Endothelial cell of umbilical vein (primary cell): ENCODE measurements around the gene KLHL30. TPM values are rescaled to one million over a fixed set of nuclear protein-coding genes. Genes with fewer than 3 reads are reported as not detected.

Experiments
- BruUV-seq: library from RNA; stranded (reverse); fragments of 400-500 nt; replicated peaks from 2 replicates; lab custom pipeline; 2021; lab: Mats Ljungman, UMichigan
- CTCF ChIA-PET: fragments of 300-600, 350-600 bp; sonication (Branson Sonifier 250); formaldehyde crosslinking; loops from one replicate; lab custom pipeline; 2021; ENCODE audit warnings: antibody characterized with exemption, inconsistent platforms; lab: Charles Lee
- POLR2A ChIA-PET: fragments of 300-600, 350-600 bp; sonication (Branson Sonifier 250); formaldehyde crosslinking; loops from one replicate; lab custom pipeline; 2021; ENCODE audit warnings: antibody characterized with exemption, inconsistent platforms; lab: Charles Lee
- DNase-seq: peaks from one replicate; pipeline ENCODE4 v3.0.0-alpha.2; 2011; ENCODE audit warnings: low read depth, low spot score
- FAIRE-seq: peaks from 2 replicates; lab custom pipeline; 2011; peaks lifted over from hg19 to GRCh38; lab: Jason Lieb, UNC
- H2AFZ ChIP-seq: 2 replicates; pipeline ENCODE4 v1.6.0; 2012; ENCODE audit warnings: low read depth, low read length, control low read depth, inconsistent platforms
- H3K27ac ChIP-seq: 2 replicates; pipeline ENCODE4 v1.5.1; 2011; ENCODE audit warnings: low read depth, mild to moderate bottlenecking, control low read depth, low read length, moderate library complexity; ENCODE audit not compliant: insufficient read depth
- H3K27me3 ChIP-seq, 2 experiments: 2 replicates each; pipeline versions ENCODE4 v1.6.0 to v1.6.1; 2011; ENCODE audit warnings: low read length in 2 of 2, mixed read lengths in 1 of 2; ENCODE audit not compliant: control insufficient read depth in 2 of 2, insufficient read depth in 2 of 2
- H3K36me3 ChIP-seq, 2 experiments: 2 replicates in 1 of 2; 3 replicates in 1 of 2; pipeline ENCODE4 v1.5.1; 2011; ENCODE audit warnings: low read length in 2 of 2, mild to moderate bottlenecking in 1 of 2, moderate library complexity in 1 of 2; ENCODE audit not compliant: control insufficient read depth in 2 of 2, insufficient read depth in 2 of 2; ENCODE audit errors: extremely low read depth in 1 of 2
- H3K4me1 ChIP-seq: 3 replicates; pipeline ENCODE4 v1.5.1; 2011; ENCODE audit warnings: mild to moderate bottlenecking, low read length; ENCODE audit not compliant: control insufficient read depth, insufficient read depth; ENCODE audit errors: extremely low read depth
- H3K4me2 ChIP-seq: 2 replicates; pipeline ENCODE4 v1.6.1; 2011; ENCODE audit warnings: low read length, control low read depth, mixed read lengths; ENCODE audit not compliant: insufficient read depth
- H3K4me3 ChIP-seq, 3 experiments: fragments of 200-600 bp in 1 of 3; sonication (generic), shearing (Covaris generic) in 1 of 3; replicated peaks in 1 of 3; 2 replicates each; pipeline ENCODE4 v1.5.1; 2011 to 2016; ENCODE audit warnings: control low read depth in 3 of 3, low read length in 3 of 3, mild to moderate bottlenecking in 2 of 3, inconsistent platforms in 1 of 3, low read depth in 1 of 3, moderate library complexity in 1 of 3; ENCODE audit not compliant: insufficient read depth in 1 of 3
- H3K79me2 ChIP-seq: 2 replicates; pipeline ENCODE4 v1.6.0; 2012; ENCODE audit warnings: low read length, inconsistent platforms; ENCODE audit not compliant: control insufficient read depth, insufficient read depth
- H3K9ac ChIP-seq: replicated peaks from 2 replicates; pipeline ENCODE3; 2011; ENCODE audit warnings: low read length, control low read depth; ENCODE audit not compliant: insufficient read depth; ENCODE audit errors: extremely low read depth
- H3K9me1 ChIP-seq: replicated peaks from 3 replicates; pipeline ENCODE4 v1.6.0; 2011; ENCODE audit warnings: mild to moderate bottlenecking, low read length; ENCODE audit not compliant: control insufficient read depth, insufficient read depth; ENCODE audit errors: extremely low read depth
- H3K9me3 ChIP-seq: replicated peaks from 2 replicates; pipeline ENCODE4 v1.5.1; 2012; ENCODE audit warnings: low read length, inconsistent platforms; ENCODE audit not compliant: control insufficient read depth, insufficient read depth
- H4K20me1 ChIP-seq: replicated peaks from 2 replicates; pipeline ENCODE3; 2011; ENCODE audit warnings: mild to moderate bottlenecking, low read length; ENCODE audit not compliant: control insufficient read depth, insufficient read depth; ENCODE audit errors: extremely low read depth
- EZH2 ChIP-seq: IDR thresholded peaks from 2 replicates; pipeline ENCODE4 v1.6.1; 2012; ENCODE audit warnings: borderline replicate concordance, low read depth, mild to moderate bottlenecking, moderate library complexity, low read length, inconsistent platforms; ENCODE audit not compliant: severe bottlenecking
- FOS ChIP-seq: IDR thresholded peaks from 2 replicates; pipeline ENCODE4 v1.6.1; 2011; ENCODE audit warnings: mild to moderate bottlenecking, low read length, moderate library complexity, borderline replicate concordance; ENCODE audit not compliant: insufficient read depth
- GATA2 ChIP-seq: IDR thresholded peaks from 2 replicates; pipeline ENCODE4 v1.7.0; 2011; ENCODE audit warnings: low read depth, mild to moderate bottlenecking, moderate library complexity, mixed read lengths, low read length; ENCODE audit not compliant: insufficient read length, insufficient read depth
- JUN ChIP-seq: IDR thresholded peaks from 2 replicates; pipeline ENCODE4 v1.6.1; 2011; ENCODE audit warnings: borderline replicate concordance, low read depth; ENCODE audit not compliant: insufficient read length, insufficient read depth
- MYC ChIP-seq: IDR thresholded peaks from one replicate; pipeline ENCODE4 v1.6.1; 2011; ENCODE audit warnings: mild to moderate bottlenecking, low read depth, low read length
- POLR2A ChIP-seq: IDR thresholded peaks from 2 replicates; pipeline ENCODE4 v1.6.1; 2012; ENCODE audit warnings: low read depth, mild to moderate bottlenecking, control low read depth, low read length
- POLR2AphosphoS5 ChIP-seq: IDR thresholded peaks from 2 replicates; pipeline ENCODE4 v1.6.1; 2012; ENCODE audit warnings: low read depth, mild to moderate bottlenecking, control low read depth, low read length, moderate library complexity; ENCODE audit not compliant: insufficient read depth
- dilution Hi-C: fragments of 300-500 bp; cut with MboI; formaldehyde crosslinking; loops from one replicate; pipeline ENCODE4 v1.15.0; 2019; ENCODE audit warnings: low sequenced_read_pairs; ENCODE audit not compliant: extremely low pct_ligation_motif_present
- intact Hi-C: fragments of 100-400 bp; cut with micrococcal nuclease; formaldehyde crosslinking; loops from one replicate; pipeline ENCODE4 v1.10.0; 2022
- polyA plus RNA-seq, 4 experiments: library from polyadenylated mRNA; depleted of rRNA in 3 of 4; stranded (reverse) in 3 of 4; unstranded in 1 of 4; fragments of >200 nt; gene quantifications; 2 replicates each; pipeline versions ENCODE4 v1.2.1 to v1.2.3, GENCODE V29; 2011 to 2012; ENCODE audit warnings: missing spikeins in 1 of 4
- total RNA-seq: library from RNA; stranded (reverse); gene quantifications from 2 replicates; pipeline ENCODE4 v1.2.3, GENCODE V29; 2021
- TF ChIP-seq, protein P1 (sequence below): IDR thresholded peaks from 2 replicates; pipeline ENCODE4 v1.6.1; 2011; ENCODE audit not compliant: insufficient read depth, insufficient read length
- TF ChIP-seq, protein P2 (sequence below), 2 donors: IDR thresholded peaks; 1 replicate in 1 of 2; 2 replicates in 1 of 2; pipeline ENCODE4 v1.5.1; 2011; ENCODE audit warnings: low read length in 2 of 2, mild to moderate bottlenecking in 2 of 2, moderate library complexity in 2 of 2, control low read depth in 1 of 2, inconsistent platforms in 1 of 2, low read depth in 1 of 2; ENCODE audit not compliant: insufficient read depth in 1 of 2; ENCODE audit errors: extremely low read depth in 1 of 2

Gene KLHL30
- total and polyA plus RNA-seq, 2 donors (not counting 3 experiments of a cell fraction or from before 2014, with no cell fraction given) = not detected

- no peak for DNase-seq
- TF ChIP-seq, protein P1, sequence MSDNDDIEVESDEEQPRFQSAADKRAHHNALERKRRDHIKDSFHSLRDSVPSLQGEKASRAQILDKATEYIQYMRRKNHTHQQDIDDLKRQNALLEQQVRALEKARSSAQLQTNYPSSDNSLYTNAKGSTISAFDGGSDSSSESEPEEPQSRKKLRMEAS = no peak
- no peak for TF ChIP-seq FOS
- no peak for TF ChIP-seq JUN
- no peak for TF ChIP-seq MYC
- TF ChIP-seq GATA2 = no peak
- TF ChIP-seq, protein P2, sequence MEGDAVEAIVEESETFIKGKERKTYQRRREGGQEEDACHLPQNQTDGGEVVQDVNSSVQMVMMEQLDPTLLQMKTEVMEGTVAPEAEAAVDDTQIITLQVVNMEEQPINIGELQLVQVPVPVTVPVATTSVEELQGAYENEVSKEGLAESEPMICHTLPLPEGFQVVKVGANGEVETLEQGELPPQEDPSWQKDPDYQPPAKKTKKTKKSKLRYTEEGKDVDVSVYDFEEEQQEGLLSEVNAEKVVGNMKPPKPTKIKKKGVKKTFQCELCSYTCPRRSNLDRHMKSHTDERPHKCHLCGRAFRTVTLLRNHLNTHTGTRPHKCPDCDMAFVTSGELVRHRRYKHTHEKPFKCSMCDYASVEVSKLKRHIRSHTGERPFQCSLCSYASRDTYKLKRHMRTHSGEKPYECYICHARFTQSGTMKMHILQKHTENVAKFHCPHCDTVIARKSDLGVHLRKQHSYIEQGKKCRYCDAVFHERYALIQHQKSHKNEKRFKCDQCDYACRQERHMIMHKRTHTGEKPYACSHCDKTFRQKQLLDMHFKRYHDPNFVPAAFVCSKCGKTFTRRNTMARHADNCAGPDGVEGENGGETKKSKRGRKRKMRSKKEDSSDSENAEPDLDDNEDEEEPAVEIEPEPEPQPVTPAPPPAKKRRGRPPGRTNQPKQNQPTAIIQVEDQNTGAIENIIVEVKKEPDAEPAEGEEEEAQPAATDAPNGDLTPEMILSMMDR (IDR thresholded peaks at IDR 0.05; ENCODE audit: extremely low read depth in 1 of 2, insufficient read depth in 1 of 2, low read depth in 1 of 2, low read length in 2 of 2) = no peak
- no peak for TF ChIP-seq POLR2AphosphoS5
- TF ChIP-seq POLR2A = no peak
- TF ChIP-seq EZH2 = no peak
- intact Hi-C loops = no loop called here
- dilution Hi-C loops = no loop called here
- Histone ChIP-seq H3K4me1 (no peaks in the 10 kb centered on the region), H4K20me1 (no peaks in the 10 kb centered on the region), H3K4me3 (no peak overlapping the region), H3K79me2 (no peaks in the 10 kb centered on the region), H2AFZ (no peak overlapping the region), H3K4me2 (no peak overlapping the region), H3K9ac (no peak overlapping the region), H3K9me1 (no peaks in the 10 kb centered on the region), H3K27ac (no peak overlapping the region), H3K27me3 (no peaks in the 10 kb centered on the region), H3K9me3 (no peaks in the 10 kb centered on the region), H3K36me3 (no peaks in the 10 kb centered on the region)
- POLR2A ChIA-PET = no interaction called here
- BruUV-seq = no TSS peak
- no peak for FAIRE-seq
- CTCF ChIA-PET = interaction anchor here (1.0 kb wide), 1 partner anchor 124 kb away, joined by 3 read pairs; no protein-coding TSS in a partner anchor
Measured at GRCh38 chr2:238090887-238091286, 47.6 kb upstream of the KLHL30 start.
